Peyer's patch (tissue), 4 donors: ENCODE data around the gene WDR5.

Experiments used
- POLR2A ChIP-seq, 2 donors: fragments of 450-650 bp; IDR thresholded peaks; one replicate each; pipeline ENCODE4 v1.5.1; 2017; ENCODE audit warnings: antibody characterized with exemption in 2 of 2, mild to moderate bottlenecking in 2 of 2, moderate library complexity in 2 of 2
- TF ChIP-seq, protein P1 (sequence below), 6 experiments: fragments of 450-650 bp in 4 of 6; fragments of 200-600 bp in 2 of 6; sonication (generic) in 1 of 6; IDR thresholded peaks; one replicate each; pipeline ENCODE4 v1.5.1; 2017 to 2019; ENCODE audit warnings: antibody characterized with exemption in 6 of 6, mild to moderate bottlenecking in 3 of 6, moderate library complexity in 1 of 6

DNA sequence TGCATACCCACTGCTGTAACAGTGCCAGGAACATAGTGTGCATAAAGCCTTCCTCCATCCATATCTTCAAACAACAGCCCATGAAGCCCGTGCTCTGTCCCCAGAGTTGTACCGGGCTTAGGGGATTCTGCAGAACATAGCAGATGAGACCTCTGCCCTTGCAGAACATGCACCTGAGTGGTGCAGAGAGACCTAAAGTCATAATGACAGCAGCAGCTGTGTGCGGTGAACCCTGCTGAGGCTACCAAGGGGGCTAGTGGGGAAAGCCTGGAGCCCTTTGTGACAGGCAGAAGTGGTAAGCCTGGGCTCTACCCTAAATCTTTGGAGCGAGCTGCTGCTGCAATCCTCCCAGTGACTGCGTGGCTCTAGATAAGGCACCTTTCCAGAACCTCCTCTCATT, 35.8 kb upstream of the WDR5 start:
- TF ChIP-seq, protein P1, sequence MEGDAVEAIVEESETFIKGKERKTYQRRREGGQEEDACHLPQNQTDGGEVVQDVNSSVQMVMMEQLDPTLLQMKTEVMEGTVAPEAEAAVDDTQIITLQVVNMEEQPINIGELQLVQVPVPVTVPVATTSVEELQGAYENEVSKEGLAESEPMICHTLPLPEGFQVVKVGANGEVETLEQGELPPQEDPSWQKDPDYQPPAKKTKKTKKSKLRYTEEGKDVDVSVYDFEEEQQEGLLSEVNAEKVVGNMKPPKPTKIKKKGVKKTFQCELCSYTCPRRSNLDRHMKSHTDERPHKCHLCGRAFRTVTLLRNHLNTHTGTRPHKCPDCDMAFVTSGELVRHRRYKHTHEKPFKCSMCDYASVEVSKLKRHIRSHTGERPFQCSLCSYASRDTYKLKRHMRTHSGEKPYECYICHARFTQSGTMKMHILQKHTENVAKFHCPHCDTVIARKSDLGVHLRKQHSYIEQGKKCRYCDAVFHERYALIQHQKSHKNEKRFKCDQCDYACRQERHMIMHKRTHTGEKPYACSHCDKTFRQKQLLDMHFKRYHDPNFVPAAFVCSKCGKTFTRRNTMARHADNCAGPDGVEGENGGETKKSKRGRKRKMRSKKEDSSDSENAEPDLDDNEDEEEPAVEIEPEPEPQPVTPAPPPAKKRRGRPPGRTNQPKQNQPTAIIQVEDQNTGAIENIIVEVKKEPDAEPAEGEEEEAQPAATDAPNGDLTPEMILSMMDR (IDR thresholded peaks at IDR 0.05), result no peak
- no peak for TF ChIP-seq POLR2A (IDR thresholded peaks at IDR 0.05)
